ENCODE data around the gene AKT2.

Gene AKT2

DNA sequence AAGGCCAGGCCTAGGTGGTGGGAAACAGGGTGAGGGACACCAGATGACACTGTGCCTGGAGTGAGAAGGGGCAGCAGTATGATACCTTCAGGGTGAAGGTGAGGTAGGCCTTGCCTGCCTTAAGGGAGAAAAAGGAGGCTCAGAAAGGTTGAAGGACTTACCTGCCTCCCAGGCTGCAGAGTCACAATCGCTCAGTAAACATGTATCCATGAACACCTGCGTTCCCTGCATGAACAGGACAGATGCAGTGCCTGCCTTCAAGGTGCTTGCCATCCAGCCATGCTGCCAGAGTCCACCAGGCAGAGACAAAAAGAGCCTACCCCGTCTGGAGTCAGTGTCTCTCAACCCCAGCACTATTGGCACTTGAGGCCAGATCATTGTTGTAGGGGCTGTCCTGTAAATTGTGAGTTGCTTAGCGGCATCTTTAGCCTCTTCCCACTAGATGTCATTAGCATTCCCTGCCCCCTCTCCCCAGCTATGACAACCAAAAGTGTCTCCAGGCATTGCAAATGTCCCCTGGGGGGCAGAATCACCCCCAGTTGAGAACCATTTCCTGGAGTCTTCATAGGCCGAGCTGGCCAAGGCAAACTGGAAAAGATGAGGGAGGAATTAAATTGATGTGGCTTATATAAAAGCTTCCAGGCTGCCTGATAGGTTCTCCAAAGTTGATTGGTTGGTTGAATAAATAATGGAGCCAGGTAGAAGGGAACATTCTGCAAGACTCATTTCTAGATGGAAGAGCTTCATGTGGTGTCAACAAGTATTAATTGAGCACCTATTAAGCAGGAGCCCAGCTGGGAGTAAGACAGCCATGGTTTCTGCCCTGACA is 92.2 kb downstream of the AKT2 start:
- in situ Hi-C loops (cut with MboI; ENCODE audit: low sequenced_read_pairs) = no loop called here

DNA sequence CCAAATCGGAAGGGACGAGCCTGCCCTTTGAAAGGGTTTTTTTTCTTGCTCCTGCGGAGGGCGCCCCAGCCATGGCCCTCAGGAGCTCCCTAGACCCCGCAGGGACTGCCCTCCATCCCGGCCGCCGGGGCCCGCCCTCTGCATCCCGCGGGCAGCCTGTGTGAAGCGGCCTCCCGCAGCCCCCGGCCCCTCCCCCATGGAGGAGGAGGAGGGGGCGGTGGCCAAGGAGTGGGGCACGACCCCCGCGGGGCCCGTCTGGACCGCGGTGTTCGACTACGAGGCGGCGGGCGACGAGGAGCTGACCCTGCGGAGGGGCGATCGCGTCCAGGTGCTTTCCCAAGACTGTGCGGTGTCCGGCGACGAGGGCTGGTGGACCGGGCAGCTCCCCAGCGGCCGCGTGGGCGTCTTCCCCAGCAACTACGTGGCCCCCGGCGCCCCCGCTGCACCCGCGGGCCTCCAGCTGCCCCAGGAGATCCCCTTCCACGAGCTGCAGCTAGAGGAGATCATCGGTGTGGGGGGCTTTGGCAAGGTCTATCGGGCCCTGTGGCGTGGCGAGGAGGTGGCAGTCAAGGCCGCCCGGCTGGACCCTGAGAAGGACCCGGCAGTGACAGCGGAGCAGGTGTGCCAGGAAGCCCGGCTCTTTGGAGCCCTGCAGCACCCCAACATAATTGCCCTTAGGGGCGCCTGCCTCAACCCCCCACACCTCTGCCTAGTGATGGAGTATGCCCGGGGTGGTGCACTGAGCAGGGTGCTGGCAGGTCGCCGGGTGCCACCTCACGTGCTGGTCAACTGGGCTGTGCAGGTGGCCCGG is 93.1 kb downstream of the AKT2 start:
- in situ Hi-C loops (cut with MboI; ENCODE audit: low sequenced_read_pairs) = no loop called here

DNA sequence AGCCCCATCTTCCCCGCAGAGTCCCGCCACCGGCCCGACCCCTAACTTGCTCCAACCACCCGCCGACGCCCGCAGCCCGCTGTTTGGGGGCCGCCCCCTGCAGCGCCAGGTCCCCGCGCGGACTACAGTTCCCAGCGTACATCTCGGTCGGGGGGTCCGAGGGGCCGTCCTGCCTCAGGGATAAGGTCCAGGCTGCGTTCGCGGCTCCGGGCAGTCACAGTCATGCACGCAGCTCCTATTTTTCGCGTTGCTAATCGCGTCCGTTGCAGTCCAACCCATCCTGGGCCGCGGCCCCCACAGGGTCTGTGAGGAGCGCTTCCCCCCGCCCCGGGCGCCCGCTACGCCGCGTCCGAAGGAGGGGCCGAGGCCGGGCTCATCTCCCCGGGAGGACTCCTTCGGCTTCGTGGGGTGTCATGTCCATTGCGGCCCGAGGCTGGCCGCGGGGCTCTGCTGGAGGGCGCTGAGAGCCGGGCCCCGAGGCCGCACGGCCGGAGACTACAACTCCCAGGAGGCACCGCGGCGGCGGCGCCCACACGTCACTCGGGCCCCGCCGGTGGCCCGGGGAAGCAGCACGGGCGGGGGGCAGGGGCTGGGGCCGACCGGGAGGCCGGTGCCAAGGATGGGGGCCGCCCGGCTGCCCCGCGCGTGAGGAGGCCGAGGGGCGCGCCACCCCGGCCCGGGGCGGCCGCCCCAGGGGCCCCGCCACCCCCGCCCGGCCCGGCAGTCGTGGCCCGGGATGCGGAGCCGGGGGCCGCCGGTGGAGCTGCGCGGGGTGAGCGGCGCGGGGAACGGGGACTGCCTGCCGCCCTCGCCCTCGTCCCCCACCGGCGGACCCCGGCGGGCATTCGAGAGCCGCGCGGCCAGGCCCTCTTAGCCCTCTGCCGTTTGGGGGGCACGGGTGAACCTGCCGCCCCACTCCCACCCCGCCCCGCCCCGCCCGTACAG is 94.0 kb downstream of the AKT2 start, which contains the start of gene MAP3K10:
Gene MAP3K10 (plus strand): TSS at position 536 of the 945 bp plus-strand sequence. CDS start 606 bp downstream, outside the sequence.
- in situ Hi-C loops (cut with MboI; ENCODE audit: low sequenced_read_pairs) = no loop called here

DNA sequence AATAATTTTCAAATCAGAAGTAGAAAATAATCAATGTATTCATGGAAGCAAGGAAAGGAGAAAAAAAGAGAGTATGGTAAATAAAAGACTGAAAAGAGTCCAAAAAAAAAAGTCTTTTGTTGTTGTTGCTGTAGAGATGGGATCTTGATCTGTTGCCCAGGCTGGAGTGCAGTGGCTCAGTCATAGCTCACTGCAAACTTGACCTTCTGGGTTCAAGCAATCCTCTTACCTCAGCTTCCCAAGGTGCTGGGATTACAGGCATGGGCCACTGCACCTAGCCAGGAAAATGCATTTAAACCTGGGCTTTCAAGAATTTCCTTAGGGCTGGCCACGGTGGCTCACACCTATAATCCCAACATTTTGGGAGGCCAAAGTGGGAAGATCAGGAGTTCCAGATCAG is 100.9 kb downstream of the AKT2 start:
- in situ Hi-C loops (cut with MboI; ENCODE audit: low sequenced_read_pairs) = no loop called here

Measured in HL-60/S4 treated with retinoic acid at 250 ng/mL for 4 days and 3 days (cell line).